ENCODE data around the gene XYLT2.
A peak's percentile ranks its signal among the peaks of the same experiment; 100 is the strongest.

The XYLT2 gene

GRCh38 chr17:50345432-50346312 lies at the start of gene XYLT2:
XYLT2 (plus strand) TSS chr17:50346126; CDS start chr17:50346141, 15 bp downstream.
- TF ChIP-seq NFIC (IDR thresholded peaks at IDR 0.05) = no peak
- TF ChIP-seq USF1 (IDR thresholded peaks at IDR 0.05) = no peak
- peak; percentile 82 for TF ChIP-seq YY1 (IDR thresholded peaks at IDR 0.05; ENCODE audit: low read depth)
- TF ChIP-seq MAX (IDR thresholded peaks at IDR 0.05) = peak; percentile 92
- TF ChIP-seq TEAD4 (IDR thresholded peaks at IDR 0.05) = no peak
- no peak for TF ChIP-seq RAD21 (IDR thresholded peaks at IDR 0.05; ENCODE audit: low read depth)
- no peak for TF ChIP-seq FOXM1 (IDR thresholded peaks at IDR 0.05; ENCODE audit: borderline replicate concordance, low read depth)
- no peak for TF ChIP-seq EGR1 (IDR thresholded peaks at IDR 0.05)
- TF ChIP-seq, protein P1, sequence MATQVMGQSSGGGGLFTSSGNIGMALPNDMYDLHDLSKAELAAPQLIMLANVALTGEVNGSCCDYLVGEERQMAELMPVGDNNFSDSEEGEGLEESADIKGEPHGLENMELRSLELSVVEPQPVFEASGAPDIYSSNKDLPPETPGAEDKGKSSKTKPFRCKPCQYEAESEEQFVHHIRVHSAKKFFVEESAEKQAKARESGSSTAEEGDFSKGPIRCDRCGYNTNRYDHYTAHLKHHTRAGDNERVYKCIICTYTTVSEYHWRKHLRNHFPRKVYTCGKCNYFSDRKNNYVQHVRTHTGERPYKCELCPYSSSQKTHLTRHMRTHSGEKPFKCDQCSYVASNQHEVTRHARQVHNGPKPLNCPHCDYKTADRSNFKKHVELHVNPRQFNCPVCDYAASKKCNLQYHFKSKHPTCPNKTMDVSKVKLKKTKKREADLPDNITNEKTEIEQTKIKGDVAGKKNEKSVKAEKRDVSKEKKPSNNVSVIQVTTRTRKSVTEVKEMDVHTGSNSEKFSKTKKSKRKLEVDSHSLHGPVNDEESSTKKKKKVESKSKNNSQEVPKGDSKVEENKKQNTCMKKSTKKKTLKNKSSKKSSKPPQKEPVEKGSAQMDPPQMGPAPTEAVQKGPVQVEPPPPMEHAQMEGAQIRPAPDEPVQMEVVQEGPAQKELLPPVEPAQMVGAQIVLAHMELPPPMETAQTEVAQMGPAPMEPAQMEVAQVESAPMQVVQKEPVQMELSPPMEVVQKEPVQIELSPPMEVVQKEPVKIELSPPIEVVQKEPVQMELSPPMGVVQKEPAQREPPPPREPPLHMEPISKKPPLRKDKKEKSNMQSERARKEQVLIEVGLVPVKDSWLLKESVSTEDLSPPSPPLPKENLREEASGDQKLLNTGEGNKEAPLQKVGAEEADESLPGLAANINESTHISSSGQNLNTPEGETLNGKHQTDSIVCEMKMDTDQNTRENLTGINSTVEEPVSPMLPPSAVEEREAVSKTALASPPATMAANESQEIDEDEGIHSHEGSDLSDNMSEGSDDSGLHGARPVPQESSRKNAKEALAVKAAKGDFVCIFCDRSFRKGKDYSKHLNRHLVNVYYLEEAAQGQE (IDR thresholded peaks at IDR 0.05; ENCODE audit: low read depth) = no peak
- no peak for TF ChIP-seq EP300 (IDR thresholded peaks at IDR 0.05; ENCODE audit: borderline replicate concordance)
- no peak for TF ChIP-seq CREB1 (IDR thresholded peaks at IDR 0.05; ENCODE audit: low read depth)
- no peak for TF ChIP-seq CEBPB (IDR thresholded peaks at IDR 0.05)
- TF ChIP-seq TAF1 (IDR thresholded peaks at IDR 0.05; ENCODE audit: low read depth) = peak; percentile 80
- TF ChIP-seq ZBTB7A (IDR thresholded peaks at IDR 0.05; ENCODE audit: low read depth) = peak; percentile 20; the same call in 1 of the 2 replicates
- no peak for TF ChIP-seq TCF12 (IDR thresholded peaks at IDR 0.05; ENCODE audit: low read depth)

DNA sequence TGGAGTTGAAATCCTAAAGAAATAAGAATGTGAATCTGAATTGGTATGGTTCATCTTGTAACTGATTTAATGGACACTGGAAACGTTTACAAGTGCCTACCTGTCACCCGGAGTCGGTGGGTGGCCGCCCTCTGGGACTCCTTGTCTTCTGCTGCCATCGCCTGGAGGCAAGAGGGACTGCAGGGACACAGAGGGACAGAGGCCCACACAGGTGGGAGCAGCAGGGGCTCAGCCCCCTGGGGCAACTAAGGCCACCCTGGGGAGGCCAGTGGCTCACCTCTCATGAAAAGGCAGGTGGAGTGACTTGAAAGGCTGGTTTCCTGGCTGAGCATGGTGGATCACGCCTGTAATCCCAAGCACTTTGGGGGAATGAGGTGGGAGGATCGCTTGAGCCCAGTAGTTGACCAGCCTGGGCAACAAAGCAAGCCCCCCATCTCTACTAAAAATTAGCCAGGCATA lies 48.5 kb upstream of the XYLT2 start:
- no peak for TF ChIP-seq TCF12 (IDR thresholded peaks at IDR 0.05; ENCODE audit: low read depth)
- peak; percentile 99 for TF ChIP-seq RAD21 (IDR thresholded peaks at IDR 0.05; ENCODE audit: low read depth)
- no peak for TF ChIP-seq TEAD4 (IDR thresholded peaks at IDR 0.05)
- no peak for TF ChIP-seq CREB1 (IDR thresholded peaks at IDR 0.05; ENCODE audit: low read depth)
- TF ChIP-seq USF1 (IDR thresholded peaks at IDR 0.05) = no peak
- TF ChIP-seq ZBTB7A (IDR thresholded peaks at IDR 0.05; ENCODE audit: low read depth) = peak; percentile 98
- no peak for TF ChIP-seq FOXM1 (IDR thresholded peaks at IDR 0.05; ENCODE audit: borderline replicate concordance, low read depth)
- TF ChIP-seq EP300 (IDR thresholded peaks at IDR 0.05; ENCODE audit: borderline replicate concordance) = no peak

GRCh38 chr17:50298018-50298417 lies 47.9 kb upstream of the XYLT2 start:
- no peak for TF ChIP-seq NFIC (IDR thresholded peaks at IDR 0.05)
- TF ChIP-seq RAD21 (IDR thresholded peaks at IDR 0.05; ENCODE audit: low read depth) = no peak
- no peak for TF ChIP-seq TEAD4 (IDR thresholded peaks at IDR 0.05)
- no peak for TF ChIP-seq MAX (IDR thresholded peaks at IDR 0.05)
- TF ChIP-seq TAF1 (IDR thresholded peaks at IDR 0.05; ENCODE audit: low read depth) = no peak
- TF ChIP-seq CREB1 (IDR thresholded peaks at IDR 0.05; ENCODE audit: low read depth) = no peak
- TF ChIP-seq TCF12 (IDR thresholded peaks at IDR 0.05; ENCODE audit: low read depth) = no peak

GRCh38 chr17:50299776-50300175 lies 46.1 kb upstream of the XYLT2 start:
- no peak for TF ChIP-seq TEAD4 (IDR thresholded peaks at IDR 0.05)
- no peak for TF ChIP-seq FOXM1 (IDR thresholded peaks at IDR 0.05; ENCODE audit: borderline replicate concordance, low read depth)
- TF ChIP-seq TCF12 (IDR thresholded peaks at IDR 0.05; ENCODE audit: low read depth) = no peak
- TF ChIP-seq NFIC (IDR thresholded peaks at IDR 0.05) = no peak
- TF ChIP-seq, protein P1 (IDR thresholded peaks at IDR 0.05; ENCODE audit: low read depth) = no peak
- TF ChIP-seq CEBPB (IDR thresholded peaks at IDR 0.05) = no peak
- TF ChIP-seq MAX (IDR thresholded peaks at IDR 0.05) = no peak
- TF ChIP-seq RAD21 (IDR thresholded peaks at IDR 0.05; ENCODE audit: low read depth) = no peak
- TF ChIP-seq USF1 (IDR thresholded peaks at IDR 0.05) = no peak
- no peak for TF ChIP-seq EGR1 (IDR thresholded peaks at IDR 0.05)
- TF ChIP-seq CREB1 (IDR thresholded peaks at IDR 0.05; ENCODE audit: low read depth) = no peak
